ENCODE results near the gene KCTD2.
A peak's percentile ranks its signal among the peaks of the same experiment; 100 is the strongest.

Gene KCTD2

GRCh38 chr17:75102385-75102821, 55.4 kb downstream of the KCTD2 start:
- no peak for DNase-seq

DNA sequence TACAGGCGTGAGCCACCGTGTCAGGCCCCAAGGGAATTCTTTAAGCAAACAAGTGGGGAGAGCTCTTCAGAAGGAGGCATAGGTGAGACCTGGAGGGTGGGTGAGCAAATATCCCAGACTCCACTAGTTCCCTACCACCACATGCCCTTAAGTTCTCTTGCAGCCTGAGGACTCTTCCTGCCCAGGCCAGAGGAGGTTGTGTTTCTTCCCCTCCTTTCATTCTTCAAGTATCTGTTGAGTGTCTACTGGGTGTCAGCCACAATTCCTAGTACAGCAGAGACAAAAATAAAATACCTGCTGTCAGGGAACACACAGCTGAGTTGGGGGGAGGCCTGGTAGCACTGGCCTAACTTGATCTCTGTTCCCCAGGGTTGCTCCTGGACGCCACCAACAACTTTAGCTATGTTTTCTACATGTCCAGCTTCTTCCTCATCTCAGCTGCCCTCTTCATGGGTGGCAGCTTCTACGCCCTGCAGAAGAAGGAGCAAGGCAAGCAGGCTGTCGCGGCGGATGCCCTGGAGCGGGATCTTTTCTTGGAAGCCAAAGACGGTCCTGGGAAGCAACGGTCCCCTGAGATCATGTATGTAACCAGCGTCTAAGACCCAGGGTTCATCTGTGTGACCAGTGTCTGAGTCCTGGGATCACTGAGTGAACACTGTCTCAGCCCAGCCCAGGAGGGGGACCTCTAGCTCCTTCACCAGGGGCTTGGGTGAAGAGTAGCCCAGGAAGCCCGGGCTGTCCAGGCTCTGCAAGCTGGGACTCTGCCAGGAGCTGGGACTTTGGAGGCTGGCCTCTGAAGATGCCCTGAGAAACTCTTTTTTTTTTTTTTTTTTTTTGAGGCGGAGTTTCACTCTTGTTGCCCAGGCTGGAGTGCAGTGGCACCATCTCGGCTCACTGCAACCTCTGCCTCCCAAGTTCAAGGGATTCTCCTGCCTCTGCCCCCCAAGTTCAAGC, 56.9 kb downstream of the KCTD2 start:
- no peak for DNase-seq

DNA sequence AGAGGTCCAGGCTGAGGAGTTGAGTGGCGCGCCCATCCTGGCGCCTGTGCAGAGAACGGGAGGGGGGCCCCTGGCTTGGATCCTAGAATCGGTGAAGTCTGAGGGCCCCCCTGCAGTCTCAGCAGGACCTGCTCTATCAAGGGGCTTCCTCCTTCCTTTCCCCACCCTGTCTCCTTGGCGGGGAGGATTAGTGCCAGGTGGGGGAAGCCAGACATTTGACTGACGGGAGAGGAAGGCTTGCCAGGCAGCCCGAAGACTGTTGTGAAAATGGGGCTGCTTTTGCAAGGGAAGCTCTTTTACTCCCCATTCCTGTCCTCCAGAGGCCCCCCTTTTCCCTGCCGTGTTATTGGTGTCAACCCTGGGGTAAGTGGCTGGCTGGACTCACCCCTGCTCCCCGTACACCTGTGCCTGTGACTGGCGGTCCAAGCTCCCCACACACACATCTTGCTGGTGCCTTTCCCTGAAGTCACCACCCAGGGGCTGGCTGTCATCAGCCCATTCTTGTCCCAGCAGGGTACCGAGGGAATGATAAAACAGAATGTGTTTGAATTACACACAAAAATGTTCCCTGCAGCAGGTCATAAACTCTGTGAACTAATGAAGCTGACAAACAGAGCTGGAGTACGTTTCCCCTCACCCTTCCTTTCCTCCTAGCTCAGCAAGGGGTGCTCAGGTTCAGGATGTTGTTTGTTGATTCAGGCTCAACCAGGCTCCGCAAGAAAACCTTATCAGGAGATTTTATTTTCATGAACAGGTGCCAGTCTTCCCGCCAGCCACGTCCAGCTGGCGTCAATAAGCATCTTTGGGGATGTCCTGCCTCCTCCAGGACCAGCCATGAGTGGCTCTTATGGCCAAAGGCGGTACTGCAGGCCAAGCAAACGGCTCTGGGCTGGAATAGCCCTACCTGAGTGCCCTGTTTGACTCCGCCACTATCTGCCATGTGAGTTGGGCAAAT, 58.4 kb downstream of the KCTD2 start:
- DNase-seq: peak; percentile 29

DNA sequence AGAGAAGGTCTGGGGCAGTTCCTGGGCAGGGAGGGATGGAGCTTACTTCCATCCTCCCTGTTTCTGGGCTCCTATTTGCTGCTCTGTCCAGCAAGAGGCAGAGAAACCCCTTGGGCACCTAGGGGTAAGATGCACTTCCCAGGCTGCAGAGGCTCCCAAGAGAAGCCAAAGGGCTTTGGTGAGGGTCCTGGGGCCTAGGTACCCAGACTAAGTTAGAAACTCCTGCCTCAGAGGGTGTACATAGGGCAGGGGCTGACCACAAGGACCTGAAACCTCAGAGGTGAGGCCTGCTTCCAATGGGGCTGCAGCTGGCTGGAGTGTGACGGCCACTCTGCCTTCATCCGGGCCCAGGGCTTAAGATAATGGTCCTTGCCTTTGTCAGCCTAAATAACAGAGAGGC, 61.2 kb downstream of the KCTD2 start:
- DNase-seq: no peak

DNA sequence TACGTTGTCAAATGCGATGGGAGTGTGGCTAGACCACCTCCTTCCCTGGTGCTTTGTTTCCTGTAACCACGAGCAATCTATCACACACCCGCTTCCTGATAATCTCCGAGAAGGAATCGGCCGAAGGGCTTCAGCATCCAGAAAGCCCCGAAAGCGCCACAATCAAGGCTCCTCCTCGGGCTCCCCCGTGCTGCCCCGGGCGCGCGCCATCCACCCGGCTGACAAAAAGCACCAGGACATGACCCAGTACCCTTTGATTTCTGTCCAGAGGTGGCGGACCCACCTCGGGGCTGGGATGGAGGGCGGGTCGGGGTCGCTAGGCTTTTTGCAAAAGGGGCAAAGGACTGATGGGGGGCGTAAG, 62.0 kb downstream of the KCTD2 start:
- DNase-seq: no peak

DNA sequence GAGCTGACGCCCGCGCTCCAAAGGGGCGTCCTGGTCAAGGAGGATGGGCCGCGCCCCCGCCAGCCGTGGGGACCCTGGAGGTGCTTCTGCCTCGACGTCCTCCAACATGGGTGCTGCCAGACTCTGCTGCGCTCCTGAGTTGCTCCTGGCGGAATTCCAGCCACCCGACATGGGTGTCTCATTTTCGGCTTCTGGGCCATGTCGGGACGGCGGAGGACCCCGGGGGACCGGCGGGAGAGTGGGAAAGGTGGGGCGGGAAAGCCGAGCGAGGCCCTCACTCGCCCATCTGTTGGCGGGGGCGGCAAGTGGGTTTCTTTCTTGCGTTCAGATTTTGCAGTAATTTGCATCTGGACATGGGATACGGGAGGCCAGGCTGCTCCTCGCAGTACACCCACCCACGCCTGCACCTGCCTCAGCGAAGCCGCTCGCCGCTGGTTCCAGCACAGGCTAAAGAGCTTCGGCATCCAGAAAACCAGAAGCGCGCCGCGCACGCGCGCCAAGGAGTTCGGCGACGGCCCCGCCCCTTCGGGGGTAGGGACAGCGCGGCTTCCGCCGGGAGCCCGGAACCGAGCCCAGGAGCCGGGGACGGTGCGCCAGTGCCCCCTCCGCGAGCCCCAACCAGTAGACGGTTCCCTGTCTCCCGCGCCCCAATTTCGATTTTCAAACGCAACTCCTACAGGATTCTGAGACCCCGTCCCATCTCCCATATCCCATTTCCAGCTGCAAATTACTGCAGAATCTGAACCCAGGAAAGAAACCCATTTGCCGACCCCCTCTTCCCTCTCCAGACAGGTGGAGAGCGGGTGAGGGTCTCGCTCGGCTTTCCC, 62.6 kb downstream of the KCTD2 start, which contains the start of gene ARMC7:
Gene ARMC7, plus strand, starts transcription at position 563 of the 827 bp plus-strand sequence. CDS start 320 bp downstream, outside the sequence.
- peak; percentile 92 for DNase-seq

- no peak for DNase-seq
Observed at GRCh38 chr17:75110234-75110937, 63.4 kb downstream of the KCTD2 start.

DNA sequence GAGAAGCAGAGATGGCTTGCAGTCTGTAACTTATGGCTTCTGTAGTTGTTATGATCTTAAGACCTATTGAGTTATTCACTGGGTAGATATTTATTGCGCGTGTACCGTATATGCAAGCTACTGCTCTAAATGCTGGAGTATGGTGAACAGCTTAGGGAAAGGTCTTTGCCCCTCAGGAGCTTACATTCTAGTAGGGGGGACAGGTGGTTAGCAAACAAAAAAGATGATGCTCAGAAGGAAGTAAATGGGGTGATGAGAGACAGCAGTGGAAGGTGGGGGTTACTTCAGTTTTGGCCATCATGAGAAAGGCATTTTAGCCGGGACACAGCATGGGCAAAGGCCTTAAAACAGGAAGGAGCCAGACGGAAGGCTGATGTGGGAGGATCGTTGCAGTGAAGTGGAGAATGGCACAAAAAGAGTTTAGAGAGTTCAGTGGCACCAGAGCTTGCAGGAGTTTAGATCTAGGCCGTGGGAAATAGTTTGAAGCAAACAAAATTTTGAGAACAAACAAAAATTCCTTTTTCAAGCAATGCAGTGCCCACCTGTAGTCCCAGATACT, 64.8 kb downstream of the KCTD2 start:
- no peak for DNase-seq

GRCh38 chr17:75113798-75114551, 67.0 kb downstream of the KCTD2 start:
- peak; percentile 91 for DNase-seq

- no peak for DNase-seq
Observed at GRCh38 chr17:75114552-75115314, 67.7 kb downstream of the KCTD2 start.

Data from CD4-positive, alpha-beta T cell treated with Interleukin-21 for 1 hour (primary cell).